Measurements from ENCODE around the gene HES2. TPM values are rescaled to one million over a fixed set of nuclear protein-coding genes. Genes with fewer than 3 reads are reported as not detected.
"Not testable (repeated sequence)": the region's sequence is repeated elsewhere in the genome, so short reads cannot be mapped to it uniquely, and the experiment has no call there.

Gene HES2
- total RNA-seq: 7.3 and 19.8 TPM in 2 replicates

GRCh38 chr1:6419804-6420453, at the start of gene HES2:
TSS of gene HES2 (minus strand) at chr1:6419919. CDS start at chr1:6419820, 99 bp downstream.
- peak; percentile 61 to 70 for DNase-seq (ENCODE audit: low read depth in 2 of 2)

GRCh38 chr1:6468729-6469461, 49.2 kb upstream of the HES2 start:
- DNase-seq (ENCODE audit: low read depth in 2 of 2): no peak

- DNase-seq (ENCODE audit: low read depth in 2 of 2): no peak
These were observed 48.3 kb upstream of the HES2 start for GRCh38 chr1:6467744-6468688.

GRCh38 chr1:6467224-6467623, 47.5 kb upstream of the HES2 start:
- no peak for DNase-seq (ENCODE audit: low read depth in 2 of 2)

- no peak for DNase-seq (ENCODE audit: low read depth in 2 of 2)
These were observed 47.0 kb upstream of the HES2 start for GRCh38 chr1:6466751-6467150.

GRCh38 chr1:6466023-6466422, 46.3 kb upstream of the HES2 start, which contains the start of gene TNFRSF25:
TSS of gene TNFRSF25 (minus strand) at chr1:6466173. CDS start at chr1:6466107, 66 bp downstream.
- DNase-seq (ENCODE audit: low read depth in 2 of 2): no peak

GRCh38 chr1:6465461-6466005, 45.8 kb upstream of the HES2 start:
- DNase-seq (ENCODE audit: low read depth in 2 of 2): no peak

GRCh38 chr1:6464915-6465314, 45.2 kb upstream of the HES2 start:
- no peak for DNase-seq (ENCODE audit: low read depth in 2 of 2)

- DNase-seq (ENCODE audit: low read depth in 2 of 2): no peak
These were observed 44.8 kb upstream of the HES2 start for GRCh38 chr1:6464514-6464836.

GRCh38 chr1:6463120-6463412, 43.3 kb upstream of the HES2 start:
- DNase-seq (ENCODE audit: low read depth in 2 of 2): no peak

- DNase-seq (ENCODE audit: low read depth in 2 of 2): no peak
These were observed 42.8 kb upstream of the HES2 start for GRCh38 chr1:6462412-6463119.

- no peak for DNase-seq (ENCODE audit: low read depth in 2 of 2)
These were observed 42.1 kb upstream of the HES2 start for GRCh38 chr1:6461538-6462411.

GRCh38 chr1:6461051-6461530, 41.4 kb upstream of the HES2 start:
- DNase-seq (ENCODE audit: low read depth in 2 of 2): no peak

GRCh38 chr1:6460301-6461050, 40.8 kb upstream of the HES2 start:
- no peak for DNase-seq (ENCODE audit: low read depth in 2 of 2)

GRCh38 chr1:6459850-6460265, 40.1 kb upstream of the HES2 start:
- no peak for DNase-seq (ENCODE audit: low read depth in 2 of 2)

- DNase-seq (ENCODE audit: low read depth in 2 of 2): no peak
These were observed 37.2 kb upstream of the HES2 start for GRCh38 chr1:6456800-6457466.

- not testable (repeated sequence) for DNase-seq (ENCODE audit: low read depth in 2 of 2)
These were observed 36.2 kb upstream of the HES2 start for GRCh38 chr1:6455752-6456520.

Measured in lung microvascular endothelial cell (primary cell).